ENCODE measurements around the gene ARHGAP26.

ARHGAP26 gene

GRCh38 chr5:143161885-143162540, 391.8 kb downstream of the ARHGAP26 start:
- in situ Hi-C loops (cut with HindIII; ENCODE audit: low pct_unique_long_range_greater_than_20kb, low sequenced_read_pairs), result no loop called here
- no peak for DNase-seq (ENCODE audit: low read depth in 1 of 2, low spot score in 1 of 2)
- TF ChIP-seq JUND (IDR thresholded peaks at IDR 0.05; ENCODE audit: low read depth), result no peak

GRCh38 chr5:143162810-143163209, 392.6 kb downstream of the ARHGAP26 start:
- TF ChIP-seq JUND (IDR thresholded peaks at IDR 0.05; ENCODE audit: low read depth), result no peak
- DNase-seq (ENCODE audit: low read depth in 1 of 2, low spot score in 1 of 2), result no peak
- in situ Hi-C loops (cut with HindIII; ENCODE audit: low pct_unique_long_range_greater_than_20kb, low sequenced_read_pairs), result no loop called here

GRCh38 chr5:143164557-143164956, 394.4 kb downstream of the ARHGAP26 start:
- no peak for DNase-seq (ENCODE audit: low read depth in 1 of 2, low spot score in 1 of 2)
- no peak for TF ChIP-seq JUND (IDR thresholded peaks at IDR 0.05; ENCODE audit: low read depth)
- in situ Hi-C loops (cut with HindIII; ENCODE audit: low pct_unique_long_range_greater_than_20kb, low sequenced_read_pairs), result no loop called here

- no peak for TF ChIP-seq JUND (IDR thresholded peaks at IDR 0.05; ENCODE audit: low read depth)
- no peak for DNase-seq (ENCODE audit: low read depth in 1 of 2, low spot score in 1 of 2)
- in situ Hi-C loops (cut with HindIII; ENCODE audit: low pct_unique_long_range_greater_than_20kb, low sequenced_read_pairs), result no loop called here
Measured at GRCh38 chr5:143165049-143165880, 395.1 kb downstream of the ARHGAP26 start.

- no peak for TF ChIP-seq JUND (IDR thresholded peaks at IDR 0.05; ENCODE audit: low read depth)
- DNase-seq (ENCODE audit: low read depth in 1 of 2, low spot score in 1 of 2), result no peak
- in situ Hi-C loops (cut with HindIII; ENCODE audit: low pct_unique_long_range_greater_than_20kb, low sequenced_read_pairs), result no loop called here
Measured at GRCh38 chr5:143166090-143166489, 395.9 kb downstream of the ARHGAP26 start.

GRCh38 chr5:143166661-143167420, 396.7 kb downstream of the ARHGAP26 start:
- DNase-seq (ENCODE audit: low read depth in 1 of 2, low spot score in 1 of 2), result no peak
- in situ Hi-C loops (cut with HindIII; ENCODE audit: low pct_unique_long_range_greater_than_20kb, low sequenced_read_pairs), result no loop called here
- no peak for TF ChIP-seq JUND (IDR thresholded peaks at IDR 0.05; ENCODE audit: low read depth)

GRCh38 chr5:143168171-143168741, 398.1 kb downstream of the ARHGAP26 start:
- DNase-seq (ENCODE audit: low read depth in 1 of 2, low spot score in 1 of 2), result no peak
- no peak for TF ChIP-seq JUND (IDR thresholded peaks at IDR 0.05; ENCODE audit: low read depth)
- in situ Hi-C loops (cut with HindIII; ENCODE audit: low pct_unique_long_range_greater_than_20kb, low sequenced_read_pairs), result no loop called here

GRCh38 chr5:143168921-143169810, 399.0 kb downstream of the ARHGAP26 start:
- DNase-seq (ENCODE audit: low read depth in 1 of 2, low spot score in 1 of 2), result no peak
- in situ Hi-C loops (cut with HindIII; ENCODE audit: low pct_unique_long_range_greater_than_20kb, low sequenced_read_pairs), result no loop called here
- TF ChIP-seq JUND (IDR thresholded peaks at IDR 0.05; ENCODE audit: low read depth), result no peak

- no peak for TF ChIP-seq JUND (IDR thresholded peaks at IDR 0.05; ENCODE audit: low read depth)
- no peak for DNase-seq (ENCODE audit: low read depth in 1 of 2, low spot score in 1 of 2)
- in situ Hi-C loops (cut with HindIII; ENCODE audit: low pct_unique_long_range_greater_than_20kb, low sequenced_read_pairs), result no loop called here
Measured at GRCh38 chr5:143170104-143170503, 399.9 kb downstream of the ARHGAP26 start.

- in situ Hi-C loops (cut with HindIII; ENCODE audit: low pct_unique_long_range_greater_than_20kb, low sequenced_read_pairs), result no loop called here
- no peak for DNase-seq (ENCODE audit: low read depth in 1 of 2, low spot score in 1 of 2)
- TF ChIP-seq JUND (IDR thresholded peaks at IDR 0.05; ENCODE audit: low read depth), result no peak
Measured at GRCh38 chr5:143170977-143171376, 400.8 kb downstream of the ARHGAP26 start.

- TF ChIP-seq JUND (IDR thresholded peaks at IDR 0.05; ENCODE audit: low read depth), result no peak
- no peak for DNase-seq (ENCODE audit: low read depth in 1 of 2, low spot score in 1 of 2)
- in situ Hi-C loops (cut with HindIII; ENCODE audit: low pct_unique_long_range_greater_than_20kb, low sequenced_read_pairs), result no loop called here
Measured at GRCh38 chr5:143172739-143173138, 402.6 kb downstream of the ARHGAP26 start.

Data from T47D (cell line).